ENCODE results near the gene TTYH3. TPM values are rescaled to one million over a fixed set of nuclear protein-coding genes. Genes with fewer than 3 reads are reported as not detected.
"Not testable (repeated sequence)": the region's sequence is repeated elsewhere in the genome, so short reads cannot be mapped to it uniquely, and the experiment has no call there.

TTYH3 gene
- total RNA-seq, 1 experiment from 2014 or later = 31.8 TPM

DNA sequence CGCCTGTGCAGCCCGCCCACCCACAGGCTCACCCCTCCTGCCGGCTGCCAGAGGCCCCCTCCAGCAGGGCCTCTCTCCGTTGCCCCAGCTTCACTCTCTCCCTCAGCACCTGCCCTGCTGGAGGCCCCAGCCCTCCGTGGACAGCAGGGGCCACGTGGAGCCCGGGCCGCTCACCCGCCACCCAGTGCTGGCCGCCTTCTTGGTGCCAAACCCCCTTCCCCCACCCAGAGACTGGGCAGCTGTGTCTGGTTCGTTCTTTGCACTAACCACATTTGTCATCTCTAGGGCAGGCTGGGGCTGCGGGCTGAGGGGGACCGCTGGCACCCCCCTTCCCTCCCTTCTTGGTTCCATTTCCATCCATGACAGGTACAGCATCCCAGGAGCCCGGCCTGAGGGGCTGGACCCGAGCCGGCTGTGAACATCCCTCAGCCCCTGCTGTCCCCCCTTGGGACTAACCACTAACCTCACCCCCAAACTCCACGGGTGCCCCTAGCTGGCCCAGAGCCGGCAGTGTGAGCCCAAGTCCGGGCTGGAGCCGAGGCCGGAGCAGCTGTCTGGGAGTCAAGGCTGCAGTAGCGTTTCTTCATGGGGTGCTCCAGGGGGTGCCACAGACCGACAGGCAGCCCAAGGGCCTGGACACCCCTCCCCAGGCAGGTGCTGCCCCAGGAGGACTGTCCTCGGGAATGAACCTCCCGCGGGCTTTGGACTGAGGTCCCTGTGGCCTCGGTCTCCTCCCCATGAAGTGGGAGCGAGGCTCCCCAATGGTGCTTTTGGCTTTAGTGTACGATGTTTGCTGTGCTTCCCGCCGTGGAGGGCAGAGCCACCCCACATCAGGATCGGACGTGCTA is 30.7 kb downstream of the TTYH3 start:
- no peak for DNase-seq (ENCODE audit: low read depth)

DNA sequence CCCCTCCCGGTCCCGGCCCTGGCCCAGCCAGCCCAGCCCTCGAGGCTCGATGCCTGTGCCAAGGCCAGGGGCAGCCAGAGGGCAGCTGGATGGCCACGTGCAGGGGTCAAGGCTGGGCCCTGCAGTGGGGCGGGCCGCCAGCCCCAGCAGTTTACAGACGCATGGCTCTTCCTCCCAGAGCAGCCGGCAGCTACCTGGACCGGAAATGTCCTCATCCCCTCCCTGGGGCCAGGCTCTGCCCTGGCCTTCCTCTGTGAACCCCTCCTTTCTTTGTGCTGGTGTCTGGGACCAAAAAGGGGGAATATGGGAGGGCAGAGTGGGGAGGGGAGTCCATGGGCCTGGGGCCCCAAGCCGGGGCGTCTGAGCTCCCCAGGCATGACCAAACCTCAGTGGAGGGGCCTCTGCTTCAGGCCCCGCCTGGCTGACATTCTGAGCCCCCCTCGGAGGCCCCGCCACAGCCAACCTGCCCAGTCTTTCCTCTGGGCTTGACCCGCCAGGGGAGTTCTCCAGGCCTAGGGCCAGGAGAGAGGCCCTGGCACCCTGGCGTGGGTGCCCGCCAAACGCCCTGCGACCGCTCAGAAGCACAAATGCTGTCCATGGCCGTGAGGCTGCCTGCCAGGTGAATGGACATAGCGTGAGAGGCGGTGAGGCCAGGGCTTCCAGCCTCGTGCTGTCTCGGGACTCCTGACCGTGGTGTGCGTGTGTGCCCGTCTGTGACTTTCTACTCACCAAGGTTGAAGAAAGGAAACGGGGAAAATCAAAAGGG is 31.5 kb downstream of the TTYH3 start:
- DNase-seq (ENCODE audit: low read depth) = no peak

DNA sequence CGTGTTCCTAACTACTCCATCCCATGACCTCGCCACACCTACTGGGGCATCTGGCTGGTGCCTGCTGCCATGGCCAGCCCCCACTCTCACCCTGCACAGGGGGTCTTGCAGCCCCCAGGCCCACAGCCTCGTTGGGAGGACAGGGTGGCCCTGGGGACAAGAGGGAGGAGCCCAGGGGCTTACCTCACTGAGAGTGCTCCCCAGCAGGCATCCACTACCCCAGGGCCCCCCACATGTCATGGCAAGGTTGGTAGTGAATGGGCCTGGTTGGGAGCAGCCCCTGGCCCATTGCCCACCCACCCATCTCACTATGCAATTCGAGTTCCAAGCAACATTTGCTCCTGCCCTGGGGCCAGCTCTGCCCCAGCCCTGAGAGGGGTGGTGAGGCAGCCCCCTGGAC is 32.2 kb downstream of the TTYH3 start:
- no peak for DNase-seq (ENCODE audit: low read depth)

DNA sequence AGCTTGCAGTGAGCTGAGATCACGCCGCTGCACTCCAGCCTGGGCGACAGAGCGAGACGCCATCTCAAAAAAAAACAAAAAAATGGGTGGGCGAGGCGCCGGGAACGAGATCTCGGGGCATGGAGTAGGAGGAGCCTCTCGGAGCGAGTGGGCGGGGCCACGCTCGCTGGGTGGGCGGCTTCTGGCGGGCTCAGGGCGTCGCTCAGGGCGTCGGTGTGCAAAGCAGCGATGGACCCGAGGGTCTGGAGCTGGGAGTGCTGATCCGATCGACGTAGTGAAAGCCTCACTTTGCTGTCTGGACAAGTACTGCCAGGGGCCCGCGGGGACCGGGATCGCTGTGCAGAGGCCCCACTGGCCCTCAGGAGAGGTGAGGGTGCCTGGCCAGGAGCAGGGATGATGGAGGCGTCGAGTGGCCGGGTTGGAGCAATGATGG is 33.6 kb downstream of the TTYH3 start:
- DNase-seq (ENCODE audit: low read depth) = no peak

DNA sequence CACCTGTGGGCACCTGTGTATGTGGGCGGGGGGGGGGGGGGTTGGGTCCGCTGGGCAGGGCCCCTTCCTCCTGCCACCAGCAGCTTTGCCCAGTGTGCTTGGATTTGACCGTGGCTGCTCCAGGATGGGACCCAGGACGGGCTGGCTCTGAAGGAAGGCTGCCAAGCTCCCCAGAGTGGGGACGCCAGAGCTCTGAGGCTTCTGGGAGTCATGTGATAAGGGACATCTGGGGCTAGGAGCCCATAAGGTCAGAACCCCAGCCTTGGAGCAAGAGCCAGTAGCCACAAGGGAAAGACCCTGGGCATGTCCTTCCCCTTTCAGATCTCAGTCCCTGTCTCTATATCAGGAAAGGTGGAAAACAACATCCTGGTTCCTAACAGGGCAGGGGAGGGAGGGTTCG is 34.4 kb downstream of the TTYH3 start:
- DNase-seq (ENCODE audit: low read depth) = no peak

DNA sequence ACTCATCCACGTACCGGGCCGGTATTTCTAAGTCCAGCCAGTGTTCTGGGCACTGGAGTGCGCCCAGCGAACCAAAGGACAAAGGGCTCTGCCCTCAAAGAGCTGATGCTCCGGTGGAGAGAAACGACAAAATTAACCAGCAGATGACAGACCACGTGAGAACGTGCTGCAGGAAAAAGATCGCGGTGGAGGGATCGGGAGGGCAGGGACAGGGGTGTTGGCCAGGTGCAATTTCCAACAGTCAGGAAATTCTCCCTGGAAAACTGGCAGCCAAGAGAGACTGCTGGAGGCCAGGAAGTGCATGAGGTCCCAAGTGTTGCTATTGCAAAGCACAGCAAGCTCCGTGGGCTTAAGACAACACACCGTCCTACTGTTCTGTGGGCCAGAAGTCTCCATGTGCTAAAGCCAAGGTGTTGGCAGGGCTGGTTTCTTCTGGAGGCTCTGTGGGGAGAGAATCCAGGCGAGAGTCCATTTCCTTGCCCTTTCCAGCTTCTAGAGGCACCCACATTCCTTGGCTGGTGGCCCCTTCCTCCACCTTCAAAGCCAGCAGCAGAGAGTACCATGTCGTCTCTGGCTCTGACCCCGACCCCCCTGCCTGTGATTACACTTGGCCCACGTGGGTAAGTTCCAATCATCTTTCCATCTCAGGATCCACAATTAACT is 34.9 kb downstream of the TTYH3 start:
- DNase-seq (ENCODE audit: low read depth) = no peak

DNA sequence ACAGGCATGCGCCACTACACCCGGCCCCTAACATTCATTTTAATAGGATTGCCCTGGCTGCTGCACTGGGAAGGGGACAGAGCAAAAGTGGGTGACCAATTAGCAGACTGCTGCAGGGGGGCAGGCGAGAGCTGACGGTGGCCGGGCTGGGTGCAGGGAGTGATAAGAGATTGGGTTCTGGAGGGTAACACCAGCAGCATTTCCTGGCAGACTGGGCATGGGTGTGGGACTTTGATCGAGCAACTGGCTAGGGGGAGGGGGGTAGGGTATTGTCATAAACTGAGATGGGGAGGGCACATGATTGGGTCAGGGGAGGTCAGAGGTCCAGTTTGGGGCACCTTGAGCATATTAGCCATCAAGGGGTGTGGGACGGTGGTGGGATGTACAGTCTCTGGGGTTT is 36.1 kb downstream of the TTYH3 start:
- no peak for DNase-seq (ENCODE audit: low read depth)

DNA sequence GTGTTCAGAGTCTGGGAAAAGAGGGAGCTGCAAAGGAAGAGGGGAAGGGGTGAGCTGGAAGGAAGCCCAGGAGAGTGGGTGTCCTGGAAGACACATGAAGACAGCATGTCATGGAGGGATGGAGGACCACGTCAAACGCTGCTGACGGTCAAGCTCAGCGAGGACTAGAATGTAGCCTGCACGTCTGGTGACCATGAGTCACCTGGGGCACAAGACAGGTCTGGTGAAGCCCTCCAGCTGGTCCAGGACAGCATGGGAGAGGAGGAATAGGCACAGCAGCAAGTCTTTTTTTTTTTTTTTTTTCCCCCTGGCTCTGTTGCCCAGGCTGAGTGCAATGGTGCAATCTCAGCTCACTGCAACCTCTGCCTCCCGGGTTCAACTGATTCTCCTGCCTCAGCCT is 36.6 kb downstream of the TTYH3 start:
- DNase-seq (ENCODE audit: low read depth) = peak; percentile 37

DNA sequence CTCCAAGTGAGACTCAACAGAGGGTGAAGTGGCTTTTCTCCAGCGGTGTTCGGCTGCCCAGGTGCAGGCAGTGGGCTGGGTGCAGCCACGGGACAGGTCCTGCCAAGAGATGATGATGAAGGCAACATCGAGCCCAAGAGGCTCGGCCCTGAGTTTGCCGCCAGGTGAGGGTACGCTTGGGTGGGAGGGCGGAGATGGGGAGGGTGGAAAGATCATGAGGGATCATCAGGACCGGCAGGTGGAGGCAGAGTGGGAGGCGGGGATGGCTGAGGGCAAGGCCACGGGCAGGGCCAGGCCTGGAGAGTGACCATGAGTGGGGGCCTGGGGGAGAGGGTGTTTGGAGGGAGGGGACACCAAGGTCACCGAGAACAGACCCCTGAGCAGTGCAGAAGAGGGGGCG is 38.4 kb downstream of the TTYH3 start:
- DNase-seq (ENCODE audit: low read depth) = no peak

DNA sequence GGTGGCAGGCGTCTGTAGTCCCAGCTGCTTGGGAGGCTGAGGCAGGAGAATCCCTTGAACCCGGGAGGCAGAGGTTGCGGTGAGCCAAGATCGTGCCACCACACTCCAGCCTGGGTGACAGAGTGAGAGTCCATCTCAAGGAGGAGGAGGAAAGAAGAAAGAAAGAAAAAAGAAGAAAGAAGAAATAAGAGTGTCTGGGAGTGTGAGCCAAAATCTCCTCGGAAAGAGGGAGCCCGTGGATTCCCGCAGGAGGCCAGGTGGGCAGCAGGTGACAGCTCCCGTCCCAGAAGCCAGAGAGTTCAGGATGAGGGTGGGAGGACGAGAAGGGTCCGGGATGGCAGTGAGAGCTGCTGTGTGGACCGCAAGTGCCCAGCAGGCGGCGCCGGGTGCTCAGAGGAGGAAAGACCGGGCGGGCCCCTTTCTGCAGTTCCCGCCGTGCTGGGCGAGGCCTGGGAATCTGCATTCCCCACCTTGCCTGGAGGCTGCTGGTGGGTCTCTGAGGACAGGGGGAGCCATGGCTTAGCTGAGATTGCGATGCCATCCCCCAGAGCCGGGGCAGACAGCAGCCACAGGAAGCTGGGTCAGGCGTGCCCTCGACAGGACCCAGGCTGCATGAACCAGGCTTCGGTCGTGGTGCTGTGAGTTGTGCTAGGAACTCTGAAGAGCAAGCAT is 39.1 kb downstream of the TTYH3 start:
- DNase-seq (ENCODE audit: low read depth) = peak; percentile 70

DNA sequence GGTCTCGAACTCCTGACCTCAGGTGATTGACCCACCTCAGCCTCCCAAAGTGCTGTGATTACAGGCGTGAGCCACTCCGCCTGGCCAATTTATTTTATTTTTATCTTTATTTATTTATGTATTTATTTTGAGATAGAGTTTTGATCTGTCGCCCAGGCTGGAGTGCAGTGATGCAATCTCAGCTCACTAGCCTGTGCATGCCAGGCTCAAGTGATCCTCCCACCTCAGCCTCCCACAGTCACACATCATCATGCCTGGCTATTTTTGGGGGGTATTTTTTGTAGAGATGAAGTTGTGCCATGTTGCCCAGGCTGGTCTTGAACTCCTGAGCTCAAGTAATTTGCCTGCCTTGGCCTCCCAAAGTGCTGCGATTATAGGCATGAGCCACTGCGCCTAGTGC is 41.4 kb downstream of the TTYH3 start:
- DNase-seq (ENCODE audit: low read depth) = not testable (repeated sequence)

DNA sequence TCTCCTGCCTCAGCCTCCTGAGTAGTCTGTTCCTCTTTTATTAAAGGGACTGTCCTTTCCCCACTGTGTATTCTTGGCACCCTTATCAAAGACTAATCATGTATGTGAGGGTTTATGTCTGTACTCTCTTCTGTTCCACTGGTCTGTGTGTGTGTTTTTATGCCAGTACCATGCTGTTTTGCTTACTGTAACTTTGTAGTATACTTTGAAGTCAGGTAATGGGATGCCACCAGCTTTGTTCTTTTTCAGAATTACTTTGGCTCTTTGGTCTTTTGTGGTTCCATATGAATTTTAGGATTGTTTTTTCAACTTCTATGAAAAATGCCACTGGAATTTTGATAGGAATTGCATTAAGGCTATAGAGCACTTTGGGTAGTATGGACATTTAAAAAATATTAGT is 42.1 kb downstream of the TTYH3 start:
- DNase-seq (ENCODE audit: low read depth) = no peak

DNA sequence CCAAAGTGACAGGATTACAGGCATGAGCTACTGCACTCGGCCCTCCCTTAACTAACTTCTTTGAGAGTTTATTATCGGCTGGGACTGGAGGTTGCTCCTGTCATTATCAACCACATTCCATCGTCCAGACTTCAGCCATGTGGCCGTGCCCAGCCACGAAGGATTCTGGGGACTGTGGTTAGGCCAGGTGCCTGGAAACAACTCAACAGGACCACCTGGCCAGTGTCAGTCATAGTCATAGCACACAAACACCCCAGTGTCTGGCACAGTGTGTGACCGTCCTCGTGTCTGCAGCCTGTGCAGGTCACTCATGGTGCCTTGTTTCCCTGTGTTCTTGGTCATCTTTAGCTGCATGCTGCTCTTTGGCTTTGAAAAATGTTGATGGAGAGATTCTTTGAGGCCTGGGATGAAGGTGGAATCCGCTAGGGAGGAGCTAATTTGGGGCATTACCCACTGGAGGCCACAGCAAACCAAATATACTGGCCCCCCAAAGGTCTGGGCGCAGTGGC is 43.5 kb downstream of the TTYH3 start:
- no peak for DNase-seq (ENCODE audit: low read depth)

DNA sequence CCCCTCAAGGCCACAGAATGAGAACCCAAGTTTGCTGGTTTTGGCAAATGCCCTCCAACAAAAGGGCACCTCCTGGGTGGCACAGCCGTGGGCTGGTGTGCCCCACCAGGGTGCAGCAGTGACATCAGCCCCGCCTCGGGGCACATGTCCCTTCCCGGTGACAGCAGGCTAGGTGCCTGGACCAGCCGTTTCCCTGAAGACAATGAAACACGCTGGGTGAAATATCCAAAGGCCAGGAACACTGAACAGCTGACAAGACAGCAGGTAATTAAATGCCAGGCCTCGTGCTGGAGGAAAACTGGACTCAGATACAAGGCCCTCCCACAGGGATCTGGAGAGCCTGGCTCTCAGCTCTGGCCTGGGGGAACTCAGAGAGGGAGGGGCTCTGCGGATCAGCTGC is 44.8 kb downstream of the TTYH3 start:
- DNase-seq (ENCODE audit: low read depth) = not testable (repeated sequence)

DNA sequence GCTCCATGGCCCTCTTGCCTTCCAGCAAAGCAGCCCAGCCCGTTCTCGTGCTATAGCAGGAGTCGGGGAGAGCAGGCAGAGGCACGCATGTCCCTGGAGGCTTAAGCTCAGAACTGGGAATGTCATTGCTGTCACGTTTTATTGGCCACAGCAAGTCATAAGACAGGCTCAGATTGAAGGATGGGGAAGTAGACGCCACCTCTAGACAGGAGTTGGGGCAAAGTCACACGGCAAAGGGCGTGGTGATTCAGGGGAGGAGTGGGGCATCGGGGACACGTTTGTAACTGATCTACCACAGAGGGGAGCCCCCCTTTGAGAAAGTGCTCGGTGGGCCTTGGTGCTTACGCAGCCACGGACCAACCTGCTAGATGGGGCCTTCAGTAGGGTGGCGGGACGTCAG is 46.7 kb downstream of the TTYH3 start:
- not testable (repeated sequence) for DNase-seq (ENCODE audit: low read depth)

DNA sequence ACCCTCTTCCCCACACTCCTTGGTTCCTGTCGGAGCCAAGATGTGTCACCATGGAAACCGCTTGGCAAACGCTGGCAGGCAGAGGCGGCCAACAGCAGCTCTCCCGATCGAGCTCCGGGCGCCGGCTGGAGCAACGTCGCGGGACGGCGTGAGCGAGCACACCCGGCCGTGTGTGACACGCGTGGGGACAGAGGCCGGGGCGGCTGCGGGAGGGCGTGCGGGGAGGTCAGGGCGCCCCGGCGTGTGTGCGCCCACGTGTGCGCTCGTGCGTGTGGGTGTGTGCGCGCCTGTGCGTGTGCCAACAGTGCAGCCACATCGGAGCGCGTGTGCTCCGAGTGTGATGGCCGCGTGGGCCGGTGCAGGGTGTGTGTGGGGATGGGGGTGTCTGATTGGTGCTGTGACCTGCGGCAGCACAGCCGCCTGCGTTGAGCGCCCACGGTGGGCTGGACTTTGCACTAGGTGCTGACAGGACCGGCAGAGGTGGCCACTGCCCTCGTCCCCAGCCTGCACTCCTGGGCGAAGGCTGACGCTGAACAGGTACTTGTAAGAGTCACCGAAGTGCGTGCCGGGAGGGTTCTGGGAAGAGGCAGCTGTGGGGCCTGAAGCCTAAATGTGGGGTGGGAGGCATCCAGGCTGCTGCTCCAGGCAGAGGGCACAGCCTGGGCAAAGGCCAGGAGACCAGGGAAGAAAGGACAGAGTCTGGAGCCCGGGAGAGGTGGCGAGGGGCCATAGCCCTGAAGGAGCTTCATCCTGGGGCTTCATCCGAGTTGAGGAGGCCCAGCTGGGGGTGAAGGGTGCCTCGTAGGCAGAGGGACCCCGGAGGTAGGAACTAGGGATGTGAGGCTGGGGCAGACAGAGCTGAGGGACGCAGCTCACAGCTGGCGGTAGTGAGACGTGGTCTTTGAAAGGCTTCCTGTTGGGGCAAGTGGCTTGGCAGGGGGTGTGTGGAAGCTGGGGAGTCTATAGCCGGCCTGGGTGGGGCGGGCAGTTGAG is 47.6 kb downstream of the TTYH3 start:
- DNase-seq (ENCODE audit: low read depth) = not testable (repeated sequence)

DNA sequence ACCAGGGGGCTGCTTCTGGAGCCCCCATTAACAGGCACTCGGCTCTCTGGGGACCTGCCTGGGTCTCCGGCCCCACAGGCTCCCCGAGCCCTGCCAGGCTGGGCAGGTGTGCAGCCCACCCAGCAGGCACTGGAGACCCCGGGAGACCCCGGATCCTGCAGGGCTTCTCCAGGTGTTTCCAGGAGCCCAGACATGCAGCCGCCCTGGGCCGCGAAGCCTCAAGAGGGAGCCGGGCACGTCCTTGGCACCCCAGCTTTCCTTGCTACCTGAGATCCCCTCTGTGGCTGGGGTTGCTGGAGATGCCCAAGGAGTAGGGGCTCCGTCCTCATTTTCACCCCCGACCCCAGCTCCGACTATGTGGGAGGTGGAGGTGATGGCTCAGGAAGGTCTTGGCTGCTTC is 48.5 kb downstream of the TTYH3 start:
- DNase-seq (ENCODE audit: low read depth) = no peak

DNA sequence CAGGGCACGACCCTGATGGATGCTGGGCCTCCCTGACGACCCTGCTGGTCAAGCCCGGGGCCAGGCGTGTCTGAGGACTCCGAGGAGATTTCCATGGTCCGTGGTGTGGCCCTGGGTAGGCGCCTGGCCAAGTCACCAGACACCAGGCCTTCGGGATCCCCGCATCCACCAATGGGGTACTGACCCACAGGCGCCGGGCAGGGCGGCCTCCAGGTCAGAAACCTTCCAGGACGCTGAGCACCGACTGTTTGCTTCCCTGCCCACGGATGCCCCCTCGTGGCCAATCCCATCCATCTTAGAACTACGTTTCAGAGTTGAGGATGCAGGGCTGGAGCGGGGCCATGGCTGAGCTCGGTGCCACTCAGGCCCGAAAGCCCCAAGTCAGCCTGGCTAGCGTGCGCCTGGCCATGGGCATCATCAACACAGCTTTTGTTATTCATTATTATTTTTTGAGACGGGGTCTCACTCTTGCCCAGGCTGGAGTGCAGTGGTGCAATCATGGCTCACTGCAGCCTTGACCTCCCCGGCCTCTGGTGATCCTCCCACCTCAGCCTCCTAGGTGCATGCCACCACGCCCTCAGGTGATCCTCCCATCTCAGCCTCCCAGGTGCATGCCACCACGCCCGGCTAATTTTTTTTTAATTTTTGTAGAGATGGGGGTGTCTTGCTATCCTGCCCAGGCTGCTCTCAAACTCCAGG is 49.2 kb downstream of the TTYH3 start:
- DNase-seq (ENCODE audit: low read depth) = peak; percentile 46

DNA sequence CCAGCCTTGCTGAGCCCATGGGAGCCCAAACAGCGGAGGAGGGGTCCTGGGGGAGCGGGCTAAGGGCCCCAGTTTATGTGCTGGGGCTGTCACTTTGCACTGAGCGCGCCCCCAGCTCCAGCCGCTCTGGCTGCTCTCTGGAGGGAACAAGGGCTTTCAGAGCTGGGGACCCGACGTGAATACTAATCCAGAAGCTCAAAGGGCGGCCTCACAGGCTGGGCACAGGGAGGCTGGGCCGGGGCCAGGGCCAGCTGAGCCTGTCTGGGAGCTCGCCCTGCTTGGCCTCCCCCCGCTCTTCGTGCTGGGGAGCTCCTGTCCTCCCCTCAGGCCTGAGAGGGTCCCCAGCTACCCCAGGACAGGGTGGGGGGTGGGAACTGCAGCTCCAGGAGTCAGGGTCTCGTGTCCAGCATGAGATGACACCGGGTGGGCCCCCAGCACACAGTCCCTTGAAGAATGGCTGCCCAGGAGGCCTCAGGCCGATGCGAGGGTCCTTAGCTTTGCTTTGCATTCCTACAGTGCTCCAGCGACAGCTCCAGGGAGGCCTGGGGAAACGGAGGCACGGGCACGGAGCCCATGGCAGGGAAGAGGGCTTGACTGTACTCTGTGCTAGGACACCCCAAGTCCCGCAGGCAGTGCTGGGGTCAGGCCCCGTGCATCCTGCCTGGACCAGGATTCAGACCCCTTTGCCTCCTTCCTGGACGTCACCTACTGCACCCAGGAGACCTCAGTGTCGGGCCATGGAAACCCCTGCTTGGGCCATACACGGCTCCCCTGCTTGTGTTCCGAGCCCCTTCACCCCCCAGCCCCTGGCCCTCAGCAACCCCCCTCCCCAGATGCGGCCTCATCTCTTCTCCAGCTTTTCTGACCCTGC is 50.4 kb downstream of the TTYH3 start:
- no peak for DNase-seq (ENCODE audit: low read depth)
